ENCODE results near the gene OLFML3.
"Not testable (repeated sequence)": the region's sequence is repeated elsewhere in the genome, so short reads cannot be mapped to it uniquely, and the experiment has no call there.

The OLFML3 gene

GRCh38 chr1:113991467-113991997 is 12.3 kb downstream of the OLFML3 start:
- no peak for DNase-seq (ENCODE audit: low read depth in 1 of 2, low spot score in 1 of 2)

DNA sequence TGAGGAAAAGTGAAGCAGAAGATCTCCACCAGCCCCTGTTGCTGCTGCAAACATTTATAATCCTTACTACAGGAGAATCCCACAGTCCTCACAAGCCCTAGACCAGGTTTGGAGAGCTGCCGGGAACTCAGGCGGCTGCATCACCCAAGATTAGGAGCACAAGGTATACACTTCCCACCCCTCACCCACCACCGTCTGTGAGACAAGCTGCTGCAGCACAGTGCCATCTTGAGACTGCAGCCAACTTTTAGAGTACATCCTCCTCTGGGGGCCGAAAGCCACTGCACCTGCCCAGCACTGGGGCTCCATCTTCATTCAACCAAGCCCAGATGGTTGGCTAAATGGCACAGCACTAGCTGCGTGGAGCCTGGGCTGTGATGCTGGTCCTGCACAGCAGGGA is 13.8 kb downstream of the OLFML3 start:
- DNase-seq (ENCODE audit: low read depth in 1 of 2, low spot score in 1 of 2): no peak

DNA sequence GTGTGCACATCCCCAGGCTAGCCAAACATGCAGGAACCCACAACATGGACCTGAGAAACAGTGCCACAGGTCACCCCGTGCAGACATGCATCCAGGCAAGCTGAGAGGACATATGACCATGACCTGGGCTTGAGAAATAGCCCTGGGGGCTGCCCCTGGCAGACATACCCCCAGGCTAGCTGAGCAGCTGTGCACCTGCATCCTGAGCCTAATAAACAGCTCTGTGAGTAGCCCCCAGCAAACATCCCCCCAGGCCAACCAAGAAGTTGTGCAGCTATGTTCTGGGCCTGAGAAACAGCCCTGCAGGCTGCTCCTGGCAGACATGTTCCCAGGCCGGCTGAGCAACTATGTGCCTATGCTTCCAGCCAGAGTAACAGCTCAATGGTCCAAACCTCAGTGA is 14.5 kb downstream of the OLFML3 start:
- no peak for DNase-seq (ENCODE audit: low read depth in 1 of 2, low spot score in 1 of 2)

- no peak for DNase-seq (ENCODE audit: low read depth in 1 of 2, low spot score in 1 of 2)
These were observed 16.1 kb downstream of the OLFML3 start for GRCh38 chr1:113995382-113995781.

GRCh38 chr1:113998361-113998760 is 19.1 kb downstream of the OLFML3 start:
- DNase-seq (ENCODE audit: low read depth in 1 of 2, low spot score in 1 of 2): no peak

GRCh38 chr1:113999233-113999632 is 20.0 kb downstream of the OLFML3 start:
- no peak for DNase-seq (ENCODE audit: low read depth in 1 of 2, low spot score in 1 of 2)

- DNase-seq (ENCODE audit: low read depth in 1 of 2, low spot score in 1 of 2): no peak
These were observed 20.5 kb downstream of the OLFML3 start for GRCh38 chr1:113999799-114000198.

DNA sequence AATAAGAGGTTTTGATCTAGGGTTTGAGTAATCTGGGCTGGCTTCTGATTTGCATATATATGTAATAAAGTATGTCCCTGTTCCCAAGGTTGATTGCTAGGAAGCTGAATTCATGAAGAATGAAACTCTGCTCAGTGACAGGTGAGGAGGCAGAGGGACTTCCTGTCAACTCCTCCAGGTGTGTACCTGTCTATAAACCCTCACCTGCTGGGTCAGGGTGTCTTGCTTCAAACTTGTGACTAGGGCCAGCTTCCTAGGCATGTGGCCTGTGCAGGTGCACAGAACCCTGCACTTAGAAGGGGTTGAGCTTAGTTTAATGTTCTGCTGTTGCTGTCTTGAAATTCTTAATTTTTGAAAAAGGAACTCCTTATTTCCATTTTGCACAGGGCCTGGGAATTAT is 21.1 kb downstream of the OLFML3 start:
- no peak for DNase-seq (ENCODE audit: low read depth in 1 of 2, low spot score in 1 of 2)

- DNase-seq (ENCODE audit: low read depth in 1 of 2, low spot score in 1 of 2): no peak
These were observed 23.4 kb downstream of the OLFML3 start for GRCh38 chr1:114002492-114003239.

GRCh38 chr1:114003431-114003830 is 24.2 kb downstream of the OLFML3 start:
- no peak for DNase-seq (ENCODE audit: low read depth in 1 of 2, low spot score in 1 of 2)

DNA sequence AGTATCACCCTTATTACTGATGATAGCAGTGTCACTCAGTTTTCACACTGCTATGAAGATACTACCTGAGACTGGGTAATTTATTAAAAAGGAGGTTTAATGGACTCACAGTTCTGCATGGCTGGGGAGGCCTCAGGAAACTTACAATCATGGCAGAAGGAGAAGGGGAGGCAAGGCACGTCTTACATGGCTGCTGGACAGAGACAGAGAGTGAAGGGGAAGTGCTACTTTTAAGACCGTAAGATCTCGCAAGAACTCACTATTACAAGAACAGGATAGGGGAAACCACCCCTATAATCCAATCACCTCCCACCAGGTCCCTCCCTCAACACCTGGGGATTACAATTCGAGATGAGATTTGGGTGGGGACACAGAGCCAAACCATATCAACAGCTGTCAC is 27.6 kb downstream of the OLFML3 start:
- DNase-seq (ENCODE audit: low read depth in 1 of 2, low spot score in 1 of 2): not testable (repeated sequence)

- no peak for DNase-seq (ENCODE audit: low read depth in 1 of 2, low spot score in 1 of 2)
These were observed 29.2 kb downstream of the OLFML3 start for GRCh38 chr1:114008480-114008941.

DNA sequence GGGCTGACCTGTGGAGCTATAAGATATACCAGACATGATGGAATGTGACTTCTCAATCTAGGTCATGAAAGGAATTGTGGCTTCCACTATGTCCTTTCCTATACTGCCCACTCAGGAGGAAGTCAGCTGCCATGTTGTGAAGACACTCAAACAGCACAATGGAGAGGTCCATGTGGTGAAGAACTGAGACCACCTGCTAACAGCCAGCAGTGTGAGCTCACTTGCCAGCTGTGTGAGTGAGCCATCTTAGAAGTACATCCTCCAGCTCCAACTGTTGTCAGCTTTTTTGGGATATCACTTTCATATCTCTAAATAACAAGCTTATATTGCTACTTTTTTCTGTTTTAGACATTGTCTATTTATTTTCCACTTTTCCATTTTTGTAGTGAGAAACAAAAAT is 29.7 kb downstream of the OLFML3 start:
- DNase-seq (ENCODE audit: low read depth in 1 of 2, low spot score in 1 of 2): no peak

DNA sequence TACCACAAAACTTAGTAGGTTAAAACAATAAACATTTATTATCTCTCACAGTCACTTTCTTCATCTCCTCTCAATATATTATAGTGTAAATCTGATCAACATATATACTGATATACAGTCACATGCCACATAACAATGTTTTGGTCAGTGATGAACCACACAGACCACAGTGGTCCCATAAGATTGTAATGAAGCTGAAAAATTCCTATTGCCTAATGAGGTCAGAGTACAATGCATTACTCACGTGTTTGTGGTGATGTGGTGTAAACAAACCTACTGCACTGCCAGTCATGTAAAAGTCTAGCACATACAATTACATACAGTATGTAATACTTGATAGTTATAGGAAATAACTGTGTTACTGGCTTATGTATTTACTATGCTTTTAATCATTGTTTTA is 30.1 kb downstream of the OLFML3 start:
- DNase-seq (ENCODE audit: low read depth in 1 of 2, low spot score in 1 of 2): no peak

GRCh38 chr1:114010433-114011184 is 31.3 kb downstream of the OLFML3 start:
- DNase-seq (ENCODE audit: low read depth in 1 of 2, low spot score in 1 of 2): no peak

GRCh38 chr1:114011796-114012195 is 32.5 kb downstream of the OLFML3 start:
- DNase-seq (ENCODE audit: low read depth in 1 of 2, low spot score in 1 of 2): no peak

DNA sequence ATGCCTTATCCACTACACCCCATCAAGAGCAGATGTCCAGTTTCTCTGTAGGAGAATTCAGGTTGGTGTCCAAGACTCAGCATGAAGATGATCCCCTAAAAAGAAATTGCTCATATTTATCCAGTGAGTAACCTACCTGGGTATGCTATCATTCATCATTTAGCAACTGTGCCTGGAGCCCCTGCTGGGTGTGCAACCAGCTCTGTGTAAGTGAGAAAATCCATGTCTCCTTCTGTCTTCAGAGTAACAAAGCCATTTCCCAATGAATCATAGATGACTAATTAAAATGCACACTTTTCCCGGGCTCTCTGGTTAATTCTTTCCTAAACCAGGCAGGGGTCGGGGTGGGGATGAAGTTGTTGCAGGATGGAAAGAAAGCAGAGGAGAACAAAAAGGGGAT is 35.8 kb downstream of the OLFML3 start:
- no peak for DNase-seq (ENCODE audit: low read depth in 1 of 2, low spot score in 1 of 2)

DNA sequence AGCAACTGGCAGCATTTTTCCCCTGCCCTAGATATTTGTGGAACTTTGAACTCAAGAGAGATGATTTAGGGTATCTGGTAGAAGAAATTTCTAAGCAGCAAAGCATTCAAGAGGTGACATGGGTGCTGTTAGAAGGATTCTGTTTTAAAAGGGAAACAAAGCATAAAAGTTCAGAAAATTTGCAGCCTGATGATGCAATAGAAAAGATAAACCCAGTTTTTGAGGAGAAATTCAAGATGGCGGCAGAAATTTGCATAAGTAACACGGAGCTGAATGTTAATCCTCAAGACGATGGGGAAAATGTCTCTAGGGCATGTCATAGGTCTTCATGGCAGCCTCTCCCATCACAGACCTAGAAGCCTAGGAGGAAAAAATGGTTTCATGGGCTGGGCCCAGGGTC is 40.5 kb downstream of the OLFML3 start:
- not testable (repeated sequence) for DNase-seq (ENCODE audit: low read depth in 1 of 2, low spot score in 1 of 2)

- no peak for DNase-seq (ENCODE audit: low read depth in 1 of 2, low spot score in 1 of 2)
These were observed 42.4 kb downstream of the OLFML3 start for GRCh38 chr1:114021665-114022099.

GRCh38 chr1:114022877-114023276 is 43.6 kb downstream of the OLFML3 start:
- no peak for DNase-seq (ENCODE audit: low read depth in 1 of 2, low spot score in 1 of 2)

GRCh38 chr1:114023377-114023776 is 44.1 kb downstream of the OLFML3 start:
- no peak for DNase-seq (ENCODE audit: low read depth in 1 of 2, low spot score in 1 of 2)

DNA sequence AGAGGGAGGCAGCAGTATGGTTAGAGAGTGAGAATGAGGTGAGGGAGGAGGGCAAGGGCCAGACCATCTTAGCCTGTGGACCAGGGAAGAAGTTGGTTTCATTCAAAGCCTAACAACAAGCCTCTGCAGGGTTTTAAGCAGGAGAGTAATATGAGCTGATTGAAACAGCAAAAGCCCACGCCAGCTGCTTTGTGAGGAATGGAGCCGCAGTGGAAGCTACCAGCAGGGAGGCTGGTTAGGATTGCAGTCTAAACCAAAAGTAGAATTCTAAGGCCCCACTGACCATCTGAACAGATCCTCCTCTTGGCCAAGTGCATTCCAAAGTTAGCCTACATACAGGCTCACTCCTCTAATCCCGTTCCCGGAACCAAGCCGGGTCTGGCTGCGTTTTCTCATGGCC is 44.8 kb downstream of the OLFML3 start:
- DNase-seq (ENCODE audit: low read depth in 1 of 2, low spot score in 1 of 2): no peak
